ENCODE data around the gene TBC1D5. TPM values are rescaled to one million over a fixed set of nuclear protein-coding genes. Genes with fewer than 3 reads are reported as not detected.
"Not testable (repeated sequence)": the region's sequence is repeated elsewhere in the genome, so short reads cannot be mapped to it uniquely, and the experiment has no call there.

Gene TBC1D5
- total RNA-seq, 2 experiments from 2014 or later = 48.4 to 55.2 TPM

- no peak overlapping the region for H3K4me3 Mint-ChIP-seq
- peaks cover 7% of the 10 kb centered on the region for H3K9me3 Mint-ChIP-seq
- ChIA-PET CTCF (no interaction called here), POLR2A (no interaction called here)
- H3K27ac Mint-ChIP-seq = no peak overlapping the region
- H3K4me1 Mint-ChIP-seq = no peaks in the 10 kb centered on the region
- peaks cover 23% of the 10 kb centered on the region for H3K36me3 Mint-ChIP-seq (ENCODE audit: low read depth)
- H3K27me3 Mint-ChIP-seq = no peaks in the 10 kb centered on the region
- no peak for DNase-seq
Observed at GRCh38 chr3:17396036-17396435, 346.4 kb downstream of the TBC1D5 start.

DNA sequence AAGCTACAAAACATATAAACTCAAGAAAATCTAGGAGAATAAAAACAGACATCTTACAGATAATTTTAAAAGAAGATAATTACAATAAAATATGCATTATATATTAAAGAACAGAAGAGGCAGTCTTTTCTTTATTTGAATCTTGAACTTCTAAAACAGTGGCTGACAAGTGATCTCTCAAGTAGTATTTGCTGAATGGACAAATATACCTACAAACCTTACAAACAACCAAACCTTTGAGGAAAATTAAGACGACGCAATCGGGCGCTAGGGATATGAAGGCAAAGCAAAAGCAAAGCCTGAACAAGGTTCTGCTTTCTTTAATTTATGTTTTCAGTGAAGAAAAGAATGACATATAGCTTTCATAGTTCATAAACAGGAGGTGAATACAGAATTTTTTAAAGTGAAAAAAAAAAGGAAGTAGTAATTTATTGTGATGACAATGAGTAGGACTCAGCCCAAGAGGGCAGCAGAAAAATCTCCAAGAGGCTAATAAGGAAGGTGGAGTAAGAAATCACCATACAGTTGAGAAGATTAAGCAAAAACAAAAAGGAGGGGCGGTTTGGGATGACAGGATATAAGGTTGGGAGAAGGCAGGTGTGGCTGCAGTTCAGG is 347.8 kb downstream of the TBC1D5 start:
- ChIA-PET POLR2A (no interaction called here), CTCF (no interaction called here)
- no peak for DNase-seq
- no peaks in the 10 kb centered on the region for H3K4me1 Mint-ChIP-seq
- peaks cover 7% of the 10 kb centered on the region for H3K9me3 Mint-ChIP-seq
- H3K4me3 Mint-ChIP-seq = no peak overlapping the region
- H3K27me3 Mint-ChIP-seq = no peaks in the 10 kb centered on the region
- H3K36me3 Mint-ChIP-seq (ENCODE audit: low read depth) = peaks cover 27% of the 10 kb centered on the region
- no peak overlapping the region for H3K27ac Mint-ChIP-seq

- CTCF ChIA-PET, H3K9me3 Mint-ChIP-seq, DNase-seq, H3K4me1 Mint-ChIP-seq, H3K27ac Mint-ChIP-seq, H3K27me3 Mint-ChIP-seq, H3K4me3 Mint-ChIP-seq, POLR2A ChIA-PET: not testable (repeated sequence)
- H3K36me3 Mint-ChIP-seq (ENCODE audit: low read depth) = peaks cover 26% of the 10 kb centered on the region
Observed at GRCh38 chr3:17392516-17392915, 349.9 kb downstream of the TBC1D5 start.

DNA sequence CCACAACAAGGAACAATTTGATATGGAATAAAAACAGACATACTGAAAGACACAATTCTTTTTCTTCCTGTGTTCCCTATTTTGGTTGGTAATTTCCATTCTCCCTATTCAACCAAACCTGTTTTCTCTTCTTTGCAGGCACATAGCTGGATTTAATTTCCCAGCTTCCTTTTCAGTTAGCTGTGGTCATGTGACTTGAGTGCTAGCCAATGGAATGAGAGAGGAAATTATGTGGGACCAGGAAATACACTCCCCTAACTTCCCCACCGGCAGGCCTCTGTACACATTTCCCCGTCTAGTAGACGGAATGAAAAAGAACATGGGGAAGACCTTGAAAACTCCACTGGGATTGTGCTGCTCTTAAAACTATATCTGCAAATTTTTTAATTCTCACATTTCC is 351.6 kb downstream of the TBC1D5 start:
- Mint-ChIP-seq H3K27ac (no peak overlapping the region), H3K4me1 (no peaks in the 10 kb centered on the region), H3K36me3 (ENCODE audit: low read depth) (peaks cover 26% of the 10 kb centered on the region), H3K4me3 (no peak overlapping the region), H3K9me3 (peaks cover 7% of the 10 kb centered on the region), H3K27me3 (no peaks in the 10 kb centered on the region)
- ChIA-PET CTCF (interaction anchor here (0.7 kb wide), 1 partner anchor 9 kb away, joined by 3 read pairs; no protein-coding TSS in a partner anchor), POLR2A (no interaction called here)
- no peak for DNase-seq

GRCh38 chr3:17387108-17387507 is 355.3 kb downstream of the TBC1D5 start:
- Mint-ChIP-seq H3K27me3 (no peaks in the 10 kb centered on the region), H3K9me3 (peaks cover 3% of the 10 kb centered on the region), H3K27ac (no peak overlapping the region), H3K4me1 (no peaks in the 10 kb centered on the region), H3K36me3 (ENCODE audit: low read depth) (peaks cover 10% of the 10 kb centered on the region), H3K4me3 (no peak overlapping the region)
- ChIA-PET CTCF (no interaction called here), POLR2A (no interaction called here)
- DNase-seq = no peak

- Mint-ChIP-seq H3K4me1 (no peaks in the 10 kb centered on the region), H3K9me3 (no peaks in the 10 kb centered on the region), H3K36me3 (ENCODE audit: low read depth) (peaks cover 5% of the 10 kb centered on the region), H3K27me3 (no peaks in the 10 kb centered on the region), H3K4me3 (no peak overlapping the region), H3K27ac (no peak overlapping the region)
- no peak for DNase-seq
- ChIA-PET POLR2A (no interaction called here), CTCF (no interaction called here)
Observed at GRCh38 chr3:17386432-17386831, 356.0 kb downstream of the TBC1D5 start.

DNA sequence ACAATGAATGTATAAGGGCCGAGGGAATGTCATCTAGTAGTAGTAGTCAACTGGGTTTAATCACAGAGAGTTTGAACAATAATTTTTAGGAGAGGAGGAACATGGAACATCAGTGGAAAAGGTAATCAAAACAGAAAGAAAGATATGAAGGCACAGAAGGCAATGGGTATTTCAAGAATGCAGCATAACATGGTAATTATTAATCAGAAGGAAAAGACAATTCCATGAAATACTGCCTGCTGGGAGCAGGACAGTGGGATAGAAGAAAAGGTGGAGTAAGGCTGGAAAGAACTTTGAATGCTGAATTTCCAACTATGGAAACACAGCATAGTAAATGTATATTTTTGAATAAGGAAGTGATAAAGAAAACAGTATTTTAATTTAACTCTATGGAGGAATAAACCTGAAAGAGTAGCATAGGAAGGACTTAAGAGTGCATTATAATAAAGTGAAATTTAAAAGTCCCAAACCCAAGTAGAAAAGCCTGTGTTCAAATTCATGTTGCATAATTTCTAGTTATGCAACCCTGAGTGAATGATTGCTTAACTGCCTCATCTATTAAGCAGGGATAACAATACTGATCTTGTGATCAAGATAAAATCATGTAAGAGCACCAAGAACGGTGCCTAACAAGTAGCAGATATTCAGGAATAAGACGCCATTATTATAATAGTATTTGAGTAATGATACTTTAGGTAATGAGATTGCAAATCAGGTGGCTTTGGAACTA is 357.7 kb downstream of the TBC1D5 start:
- POLR2A ChIA-PET = no interaction called here
- Mint-ChIP-seq H3K36me3 (ENCODE audit: low read depth) (no peaks in the 10 kb centered on the region), H3K4me1 (no peaks in the 10 kb centered on the region), H3K9me3 (no peaks in the 10 kb centered on the region), H3K27me3 (no peaks in the 10 kb centered on the region), H3K4me3 (no peak overlapping the region), H3K27ac (no peak overlapping the region)
- CTCF ChIA-PET = interaction anchor here (0.5 to 0.7 kb wide), 2 partner anchors 76 to 834 kb away, joined by 3 to 4 read pairs; no protein-coding TSS in a partner anchor
- DNase-seq = no peak

DNA sequence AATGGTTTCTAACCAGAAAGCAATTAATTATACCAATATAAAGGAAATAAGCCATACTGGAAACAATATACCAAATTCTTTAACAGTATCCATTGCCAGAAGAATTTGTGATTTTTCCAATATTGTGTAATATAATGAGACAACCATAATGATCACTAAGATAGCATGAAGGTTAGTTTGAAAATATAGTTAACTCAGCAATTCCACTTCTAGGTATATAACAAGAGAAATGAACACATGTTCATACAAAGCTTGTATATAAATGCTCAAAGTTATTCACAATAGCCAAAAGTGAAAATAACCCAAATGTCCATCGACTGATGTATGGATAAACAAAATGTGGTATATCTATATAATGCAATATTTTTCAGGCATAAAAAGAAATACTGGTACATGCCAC is 369.1 kb downstream of the TBC1D5 start:
- no peak overlapping the region for H3K4me3 Mint-ChIP-seq
- no peak for DNase-seq
- no peak overlapping the region for H3K27ac Mint-ChIP-seq
- peaks cover 5% of the 10 kb centered on the region for H3K36me3 Mint-ChIP-seq (ENCODE audit: low read depth)
- H3K4me1 Mint-ChIP-seq = no peaks in the 10 kb centered on the region
- CTCF ChIA-PET = interaction anchor here (0.6 kb wide), 1 partner anchor 346 kb away, joined by 3 read pairs; no protein-coding TSS in a partner anchor
- POLR2A ChIA-PET = no interaction called here
- H3K9me3 Mint-ChIP-seq = no peaks in the 10 kb centered on the region
- no peaks in the 10 kb centered on the region for H3K27me3 Mint-ChIP-seq

DNA sequence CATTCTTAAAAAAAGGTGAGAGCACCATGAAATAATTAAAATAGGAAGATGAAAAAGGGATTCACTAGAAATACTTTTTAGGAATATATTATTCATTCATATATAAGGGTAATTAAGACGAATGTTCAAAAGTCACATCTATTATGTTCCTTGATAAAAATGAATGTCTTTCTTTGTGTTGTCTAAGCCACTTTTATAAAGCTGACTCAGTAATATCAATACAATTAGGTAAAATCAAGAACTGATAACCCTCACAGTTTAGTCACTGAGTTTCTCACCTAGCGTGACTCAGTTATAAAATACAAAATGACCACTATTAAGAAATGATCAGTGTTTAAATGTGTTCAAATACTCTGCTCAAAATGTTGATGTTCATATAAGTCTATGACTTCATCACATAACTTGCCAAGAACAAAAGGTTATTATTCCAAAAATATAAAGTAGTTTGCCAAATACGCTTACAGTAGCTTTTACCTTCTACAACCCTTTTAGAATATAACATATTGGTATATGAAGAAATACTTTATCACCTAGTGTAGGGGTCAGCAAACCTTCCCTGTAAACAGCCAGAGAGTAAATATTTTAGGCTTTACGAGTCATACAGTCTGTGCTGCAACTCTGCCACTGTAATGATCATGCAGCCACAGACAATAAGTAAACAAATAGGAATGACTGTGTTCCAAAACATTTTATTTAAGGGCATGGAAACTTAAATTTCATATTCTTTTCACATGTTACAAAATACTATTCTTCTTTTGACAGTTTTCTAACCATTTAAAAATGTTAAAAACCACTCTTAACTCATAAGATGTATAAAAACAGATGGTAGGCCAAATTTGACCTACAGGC is 369.8 kb downstream of the TBC1D5 start:
- Mint-ChIP-seq H3K36me3 (ENCODE audit: low read depth) (peaks cover 5% of the 10 kb centered on the region), H3K4me1 (no peaks in the 10 kb centered on the region), H3K9me3 (no peaks in the 10 kb centered on the region), H3K27ac (no peak overlapping the region), H3K4me3 (no peak overlapping the region), H3K27me3 (no peaks in the 10 kb centered on the region)
- POLR2A ChIA-PET = no interaction called here
- no peak for DNase-seq
- CTCF ChIA-PET = interaction anchor here (0.6 kb wide), 2 partner anchors 347 to 426 kb away, joined by 3 to 4 read pairs; no protein-coding TSS in a partner anchor

DNA sequence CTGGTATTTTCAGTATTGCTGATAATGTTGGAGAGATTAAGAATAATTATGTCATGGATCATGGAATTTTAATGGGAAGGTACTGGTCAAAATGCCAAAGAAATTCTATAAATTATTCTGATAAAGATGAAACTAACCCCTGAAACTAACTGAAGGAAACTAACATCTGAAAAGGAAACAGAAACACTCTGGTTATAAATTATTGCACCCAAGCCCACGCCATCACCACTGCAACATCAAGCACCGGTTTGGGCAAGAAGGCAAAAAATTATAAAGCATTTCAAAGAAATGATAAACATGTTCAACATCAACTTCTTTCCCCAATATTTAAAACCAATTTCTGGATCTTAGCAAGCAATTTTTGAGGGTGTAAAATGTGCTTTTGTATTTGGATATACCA is 372.5 kb downstream of the TBC1D5 start:
- Mint-ChIP-seq H3K36me3 (ENCODE audit: low read depth) (peaks cover 3% of the 10 kb centered on the region), H3K27ac (no peak overlapping the region), H3K4me3 (no peak overlapping the region), H3K27me3 (no peaks in the 10 kb centered on the region), H3K9me3 (no peaks in the 10 kb centered on the region), H3K4me1 (no peaks in the 10 kb centered on the region)
- POLR2A ChIA-PET = no interaction called here
- no peak for DNase-seq
- CTCF ChIA-PET = no interaction called here

- no peaks in the 10 kb centered on the region for H3K4me1 Mint-ChIP-seq
- CTCF ChIA-PET = no interaction called here
- H3K4me3 Mint-ChIP-seq = no peak overlapping the region
- H3K27me3 Mint-ChIP-seq = no peaks in the 10 kb centered on the region
- DNase-seq = no peak
- no peak overlapping the region for H3K27ac Mint-ChIP-seq
- H3K36me3 Mint-ChIP-seq (ENCODE audit: low read depth) = peaks cover 3% of the 10 kb centered on the region
- H3K9me3 Mint-ChIP-seq = no peaks in the 10 kb centered on the region
- POLR2A ChIA-PET = no interaction called here
Observed at GRCh38 chr3:17367171-17367570, 375.3 kb downstream of the TBC1D5 start.

DNA sequence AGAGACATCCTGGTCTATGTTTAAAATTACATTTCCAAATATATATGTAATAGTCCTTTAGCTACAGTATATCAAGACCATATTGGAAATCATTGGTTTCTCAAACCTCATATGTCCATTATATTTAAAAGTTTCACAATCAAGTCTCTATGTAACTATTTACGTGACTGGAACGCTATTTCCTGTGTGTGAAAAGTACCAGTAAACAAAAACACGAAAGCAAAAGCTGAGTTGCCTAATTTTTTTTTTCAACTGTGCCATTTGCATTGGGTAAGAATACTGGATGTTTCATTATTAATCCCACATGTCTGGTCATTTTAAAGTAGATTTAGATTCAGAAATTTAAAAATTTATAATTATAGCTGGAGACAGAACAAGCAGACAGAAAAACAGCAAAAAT is 381.4 kb downstream of the TBC1D5 start:
- Mint-ChIP-seq H3K9me3 (no peaks in the 10 kb centered on the region), H3K27me3 (no peaks in the 10 kb centered on the region), H3K4me3 (no peak overlapping the region), H3K36me3 (ENCODE audit: low read depth) (no peaks in the 10 kb centered on the region), H3K4me1 (no peaks in the 10 kb centered on the region), H3K27ac (no peak overlapping the region)
- ChIA-PET POLR2A (no interaction called here), CTCF (no interaction called here)
- DNase-seq = no peak

GRCh38 chr3:17359911-17360310 is 382.5 kb downstream of the TBC1D5 start:
- H3K27ac Mint-ChIP-seq = no peak overlapping the region
- H3K27me3 Mint-ChIP-seq = no peaks in the 10 kb centered on the region
- no peak for DNase-seq
- ChIA-PET POLR2A (no interaction called here), CTCF (no interaction called here)
- no peaks in the 10 kb centered on the region for H3K36me3 Mint-ChIP-seq (ENCODE audit: low read depth)
- H3K9me3 Mint-ChIP-seq = no peaks in the 10 kb centered on the region
- no peaks in the 10 kb centered on the region for H3K4me1 Mint-ChIP-seq
- no peak overlapping the region for H3K4me3 Mint-ChIP-seq
